HFFc6 (cell line): Measurements from ENCODE around the gene CPNE7. TPM values are rescaled to one million over a fixed set of nuclear protein-coding genes. Genes with fewer than 3 reads are reported as not detected.
A peak's percentile ranks its signal among the peaks of the same experiment; 100 is the strongest.

Experiments used
- DNase-seq: peaks from one replicate; pipeline ENCODE4 v3.0.0-alpha.2; 2018
- H3K27ac Mint-ChIP-seq: 2 replicates; pipeline ENCODE4 v1.8.0; 2020; ENCODE audit warnings: mild to moderate bottlenecking, mixed read lengths
- H3K27me3 Mint-ChIP-seq: 2 replicates; pipeline ENCODE4 v1.8.0; 2021; ENCODE audit warnings: mild to moderate bottlenecking, moderate library complexity, mixed read lengths; ENCODE audit not compliant: insufficient read depth
- H3K36me3 Mint-ChIP-seq: 2 replicates; pipeline ENCODE4 v1.8.0; 2021; ENCODE audit warnings: low read depth, mixed read lengths
- H3K4me1 Mint-ChIP-seq: 2 replicates; pipeline ENCODE4 v1.8.0; 2020; ENCODE audit warnings: low read depth, mixed read lengths
- H3K4me3 Mint-ChIP-seq: 2 replicates; pipeline ENCODE4 v1.8.0; 2020; ENCODE audit warnings: mild to moderate bottlenecking, moderate library complexity, mixed read lengths
- H3K9me3 Mint-ChIP-seq: 2 replicates; pipeline ENCODE4 v1.8.0; 2020; ENCODE audit warnings: mild to moderate bottlenecking, mixed read lengths
- total RNA-seq, 6 experiments: library from RNA; stranded (reverse); fragmentation: NEBNext Ultra II Directional; extraction: Animal tissue kit (Norgen Biotek cat#: 25700); gene quantifications; 2 replicates in 1 of 6; 3 replicates in 5 of 6; pipeline ENCODE4 v1.2.3, GENCODE V29; 2021
- TF ChIP-seq, protein P1 (sequence below): fragments of 200-600 bp; sonication (generic); IDR thresholded peaks from 2 replicates; pipeline ENCODE4 v1.5.0; 2021; ENCODE audit warnings: antibody characterized with exemption, mild to moderate bottlenecking

CPNE7 gene
- total RNA-seq, 6 experiments from 2014 or later, result 17.6 to 22.2 (median 19.3) TPM

DNA sequence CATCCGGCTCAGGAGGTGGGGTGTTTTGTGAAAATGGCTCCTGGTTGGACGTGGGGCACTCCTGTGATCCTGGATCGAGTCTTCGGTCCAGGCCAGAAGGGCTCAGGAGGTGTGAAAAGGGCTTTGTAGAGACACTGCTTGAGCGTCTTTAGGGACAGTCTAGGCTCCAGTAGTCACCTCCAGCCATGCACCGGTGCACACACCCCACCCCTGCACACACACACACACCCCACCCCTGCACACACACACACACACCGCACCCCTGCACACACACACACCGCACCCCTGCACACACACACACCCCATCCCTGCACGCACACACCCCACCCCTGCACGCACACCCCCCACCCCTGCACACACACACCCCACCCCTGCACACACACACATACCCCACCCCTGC lies 62.9 kb downstream of the CPNE7 start:
- Mint-ChIP-seq H3K4me3 (no peak overlapping the region), H3K27ac (no peak overlapping the region), H3K36me3 (no peaks in the 10 kb centered on the region), H3K4me1 (peaks cover 18% of the 10 kb centered on the region), H3K9me3 (no peaks in the 10 kb centered on the region), H3K27me3 (peaks cover 10% of the 10 kb centered on the region)
- DNase-seq, result no peak
- TF ChIP-seq, protein P1, sequence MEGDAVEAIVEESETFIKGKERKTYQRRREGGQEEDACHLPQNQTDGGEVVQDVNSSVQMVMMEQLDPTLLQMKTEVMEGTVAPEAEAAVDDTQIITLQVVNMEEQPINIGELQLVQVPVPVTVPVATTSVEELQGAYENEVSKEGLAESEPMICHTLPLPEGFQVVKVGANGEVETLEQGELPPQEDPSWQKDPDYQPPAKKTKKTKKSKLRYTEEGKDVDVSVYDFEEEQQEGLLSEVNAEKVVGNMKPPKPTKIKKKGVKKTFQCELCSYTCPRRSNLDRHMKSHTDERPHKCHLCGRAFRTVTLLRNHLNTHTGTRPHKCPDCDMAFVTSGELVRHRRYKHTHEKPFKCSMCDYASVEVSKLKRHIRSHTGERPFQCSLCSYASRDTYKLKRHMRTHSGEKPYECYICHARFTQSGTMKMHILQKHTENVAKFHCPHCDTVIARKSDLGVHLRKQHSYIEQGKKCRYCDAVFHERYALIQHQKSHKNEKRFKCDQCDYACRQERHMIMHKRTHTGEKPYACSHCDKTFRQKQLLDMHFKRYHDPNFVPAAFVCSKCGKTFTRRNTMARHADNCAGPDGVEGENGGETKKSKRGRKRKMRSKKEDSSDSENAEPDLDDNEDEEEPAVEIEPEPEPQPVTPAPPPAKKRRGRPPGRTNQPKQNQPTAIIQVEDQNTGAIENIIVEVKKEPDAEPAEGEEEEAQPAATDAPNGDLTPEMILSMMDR, result no peak

DNA sequence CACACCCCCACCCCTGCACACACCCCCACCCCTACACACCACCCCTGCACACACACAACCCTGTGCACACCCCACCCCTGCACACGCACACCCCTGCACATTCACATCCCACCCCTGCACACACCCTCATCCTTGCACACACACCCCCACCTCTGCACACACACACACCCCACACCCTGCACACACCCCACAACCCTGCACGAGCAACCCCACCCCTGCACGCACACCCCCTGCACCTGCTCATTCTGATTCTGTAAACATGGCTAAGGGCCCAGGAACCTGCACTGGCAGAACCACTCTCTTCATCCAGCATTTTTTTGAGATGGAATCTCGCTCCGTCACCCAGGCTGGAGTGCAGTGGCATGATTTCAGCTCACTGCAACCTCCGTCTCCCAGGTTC lies 63.8 kb downstream of the CPNE7 start:
- Mint-ChIP-seq H3K4me3 (no peak overlapping the region), H3K9me3 (no peaks in the 10 kb centered on the region), H3K27ac (no peak overlapping the region), H3K27me3 (peaks cover 3% of the 10 kb centered on the region), H3K36me3 (no peaks in the 10 kb centered on the region), H3K4me1 (peaks cover 10% of the 10 kb centered on the region)
- DNase-seq, result no peak
- TF ChIP-seq, protein P1, result no peak

DNA sequence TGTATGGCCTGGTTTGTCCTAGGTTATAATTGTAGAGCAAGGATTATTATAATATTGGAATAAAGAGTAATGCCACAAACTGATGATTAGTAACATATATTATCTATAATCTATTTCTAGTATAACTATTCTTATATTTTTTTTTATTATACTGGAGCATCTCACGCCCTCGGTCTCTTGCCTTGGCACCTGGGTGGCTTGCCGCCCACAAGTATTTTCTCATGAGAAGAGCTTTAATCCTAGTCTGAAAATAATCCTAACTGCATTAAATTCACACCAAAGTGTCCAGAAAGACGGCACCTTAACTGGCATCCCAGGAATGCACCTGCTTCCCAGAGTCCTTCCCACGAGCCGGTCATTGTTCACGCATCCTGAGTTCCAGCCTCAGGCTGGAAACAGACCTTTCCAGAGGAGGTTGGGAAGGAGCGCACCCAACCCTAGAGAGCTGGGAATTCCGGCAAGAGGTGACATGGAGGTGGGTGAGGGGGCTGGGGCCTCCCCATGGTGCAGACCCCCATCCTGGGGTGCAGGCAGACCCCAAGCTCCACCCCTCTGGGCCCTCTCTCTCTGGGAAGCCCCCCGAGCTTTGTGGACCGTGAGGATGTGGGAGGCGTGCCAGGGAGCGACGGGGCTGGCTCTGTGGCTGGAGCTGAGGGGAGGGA lies 66.0 kb downstream of the CPNE7 start:
- Mint-ChIP-seq H3K4me3 (peak overlapping the region; percentile 84; the same call in 1 of the 2 replicates), H3K36me3 (peaks cover 4% of the 10 kb centered on the region; the same call in 1 of the 2 replicates), H3K27me3 (no peaks in the 10 kb centered on the region; the same call in 1 of the 2 replicates), H3K4me1 (peaks cover 10% of the 10 kb centered on the region), H3K9me3 (no peaks in the 10 kb centered on the region), H3K27ac (no peak overlapping the region)
- TF ChIP-seq, protein P1, result peak; percentile 34; the same call in 1 of the 2 replicates
- no peak for DNase-seq

DNA sequence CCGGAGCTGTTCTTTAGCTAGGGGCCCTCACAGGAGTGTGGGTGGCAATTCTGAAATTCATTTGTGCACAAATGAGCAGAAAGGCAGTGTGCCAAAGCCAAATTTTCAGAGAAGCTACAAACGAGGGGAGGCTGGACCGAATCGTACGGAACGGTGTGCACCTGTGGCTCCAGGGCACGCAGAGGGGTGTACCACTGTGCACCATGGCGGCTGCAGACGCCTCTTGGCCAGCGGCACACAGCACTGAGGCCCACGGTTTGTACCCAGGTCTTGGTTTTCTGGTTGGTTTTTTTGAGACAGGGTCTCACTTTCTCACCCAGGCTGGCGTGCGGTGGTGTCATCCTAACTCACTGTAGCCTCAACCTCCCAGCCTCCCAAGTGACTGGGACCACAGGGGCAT lies 67.0 kb downstream of the CPNE7 start:
- H3K27me3 Mint-ChIP-seq, result no peaks in the 10 kb centered on the region; the same call in 1 of the 2 replicates
- DNase-seq, result no peak
- no peak overlapping the region for H3K27ac Mint-ChIP-seq
- no peaks in the 10 kb centered on the region for H3K9me3 Mint-ChIP-seq
- peaks cover 4% of the 10 kb centered on the region; the same call in 1 of the 2 replicates for H3K36me3 Mint-ChIP-seq
- H3K4me3 Mint-ChIP-seq, result no peak overlapping the region
- TF ChIP-seq, protein P1, result no peak
- H3K4me1 Mint-ChIP-seq, result peaks cover 10% of the 10 kb centered on the region

DNA sequence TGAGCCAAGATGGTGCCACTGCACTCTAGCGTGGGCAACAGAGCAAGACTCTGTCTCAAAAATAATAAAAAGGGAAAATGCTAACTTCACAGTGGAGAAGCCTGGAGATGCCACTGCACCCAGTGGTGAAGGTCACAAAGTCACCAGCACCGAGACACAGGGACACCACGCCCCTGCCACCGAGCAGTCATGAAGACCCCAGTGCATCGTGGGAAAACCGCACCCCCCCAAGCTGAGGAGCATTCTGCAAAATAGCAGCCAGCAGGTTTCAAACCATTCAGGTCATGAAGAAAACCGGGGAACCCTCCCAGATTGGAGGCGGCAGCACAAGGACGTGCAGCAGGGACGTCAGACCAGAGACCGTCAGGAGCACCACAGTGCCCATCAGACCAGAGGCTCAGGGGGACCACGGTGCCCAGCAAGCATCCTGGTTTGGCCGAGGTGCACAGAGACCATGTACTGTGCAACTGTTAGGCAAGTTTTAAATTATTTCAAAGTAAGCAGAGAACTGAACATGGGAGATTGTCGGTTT lies 68.3 kb downstream of the CPNE7 start:
- Mint-ChIP-seq H3K4me1 (peaks cover 10% of the 10 kb centered on the region), H3K27ac (no peak overlapping the region), H3K27me3 (no peaks in the 10 kb centered on the region; the same call in 1 of the 2 replicates), H3K36me3 (peaks cover 10% of the 10 kb centered on the region), H3K9me3 (peaks cover 5% of the 10 kb centered on the region), H3K4me3 (no peak overlapping the region)
- TF ChIP-seq, protein P1, result no peak
- DNase-seq, result no peak
